ENCODE data around the gene KHDRBS1. TPM values are rescaled to one million over a fixed set of nuclear protein-coding genes. Genes with fewer than 3 reads are reported as not detected.
A peak's percentile ranks its signal among the peaks of the same experiment; 100 is the strongest.

The KHDRBS1 gene
- total RNA-seq (100 to 1,000 TPM; 210 TPM), polyA plus RNA-seq (117 TPM)

DNA sequence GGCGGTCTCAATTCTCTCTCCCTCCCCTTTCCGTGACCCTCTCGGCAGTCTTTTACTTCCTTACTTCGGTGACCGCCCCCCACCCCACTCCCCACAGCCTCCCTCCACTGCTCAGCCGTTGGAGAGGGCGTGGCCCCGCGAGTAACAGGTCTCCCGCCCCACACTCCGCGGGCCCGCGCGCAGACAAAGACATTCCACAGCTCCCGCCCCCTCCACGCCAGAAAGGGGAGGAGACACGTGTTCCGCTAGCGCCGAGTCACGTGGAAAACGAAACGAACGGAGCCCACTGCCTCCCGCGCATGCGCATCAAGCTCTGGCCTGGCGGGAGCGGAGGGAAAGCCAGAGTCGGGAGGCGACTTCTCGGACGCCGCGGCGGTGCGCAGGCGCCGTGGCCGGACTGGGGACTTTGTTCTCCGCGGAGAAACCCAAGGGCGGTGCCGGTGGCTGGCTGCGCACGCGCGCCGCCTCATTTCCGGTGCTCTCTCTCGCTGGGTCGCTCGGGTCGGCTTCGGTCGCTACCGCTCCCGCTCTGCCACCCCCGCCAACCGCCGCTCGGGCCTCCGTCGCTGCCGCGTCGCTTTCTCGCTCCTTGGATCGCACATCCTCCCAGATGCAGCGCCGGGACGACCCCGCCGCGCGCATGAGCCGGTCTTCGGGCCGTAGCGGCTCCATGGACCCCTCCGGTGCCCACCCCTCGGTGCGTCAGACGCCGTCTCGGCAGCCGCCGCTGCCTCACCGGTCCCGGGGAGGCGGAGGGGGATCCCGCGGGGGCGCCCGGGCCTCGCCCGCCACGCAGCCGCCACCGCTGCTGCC is at the start of gene KHDRBS1:
TSS of gene KHDRBS1 (plus strand) at position 483 of the 813 bp plus-strand sequence. CDS start at position 611, 128 bp downstream.
- Mint-ChIP-seq H3K4me1 (peaks cover 28 to 38% (median 37%) of the 10 kb centered on the region in 3 donors), H3K27ac (peak within 1 kb of the TSS; percentile 93 to 98 (median 96)), H3K36me3 (peaks cover 0 to 21% (median 0%) of the 10 kb centered on the region in 3 donors), H3K27me3 (peaks cover 0 to 7% of the 10 kb centered on the region in 2 donors), H3K9me3 (peaks cover 0 to 2% (median 0%) of the 10 kb centered on the region in 5 donors), H3K4me3 (peak within 1 kb of the TSS; percentile 91 to 97 (median 93))
- Histone ChIP-seq H3K4me3 (ENCODE audit: low read length) (peak within 1 kb of the TSS; percentile 66), H3K27me3 (ENCODE audit: insufficient read depth, low read length, poor library complexity, severe bottlenecking) (no peaks in the 10 kb centered on the region), H3K36me3 (ENCODE audit: insufficient read depth, low read length) (no peaks in the 10 kb centered on the region), H3K27ac (ENCODE audit: low read depth, low read length) (peak within 1 kb of the TSS; percentile 92), H3K4me1 (ENCODE audit: insufficient read depth, low read length) (peaks cover 26% of the 10 kb centered on the region), H3K9me3 (ENCODE audit: low read length) (no peaks in the 10 kb centered on the region)
- POLR2A ChIA-PET = interaction anchor here (0.6 to 1.7 kb wide), 13 partner anchors 10 to 637 kb away, joined by 3 to 16 read pairs (median 4); partner anchors contain the start of genes BSDC1, KPNA6, PEF1 and PTP4A2
- CTCF ChIA-PET = interaction anchor here (1.3 kb wide), 1 partner anchor 61 kb away, joined by 3 read pairs; no protein-coding TSS in a partner anchor
- peak; percentile 93 to 99 (median 98) for DNase-seq

GRCh38 chr1:31970873-31971272 is 42.8 kb upstream of the KHDRBS1 start:
- no peak overlapping the region for H3K4me3 Mint-ChIP-seq
- H3K27me3 Mint-ChIP-seq = no peaks in the 10 kb centered on the region
- Histone ChIP-seq H3K27me3 (ENCODE audit: insufficient read depth, low read length, poor library complexity, severe bottlenecking) (no peaks in the 10 kb centered on the region), H3K4me3 (ENCODE audit: low read length) (no peak overlapping the region), H3K9me3 (ENCODE audit: low read length) (no peaks in the 10 kb centered on the region), H3K36me3 (ENCODE audit: insufficient read depth, low read length) (no peaks in the 10 kb centered on the region), H3K4me1 (ENCODE audit: insufficient read depth, low read length) (no peaks in the 10 kb centered on the region), H3K27ac (ENCODE audit: low read depth, low read length) (no peak overlapping the region)
- no peaks in the 10 kb centered on the region for H3K4me1 Mint-ChIP-seq
- POLR2A ChIA-PET = no interaction called here
- CTCF ChIA-PET = interaction anchor here (0.7 to 1.2 kb wide), 4 partner anchors 23 to 182 kb away, joined by 3 to 4 read pairs (median 3); no protein-coding TSS in a partner anchor
- H3K27ac Mint-ChIP-seq = no peak overlapping the region
- H3K36me3 Mint-ChIP-seq = no peaks in the 10 kb centered on the region
- no peak for DNase-seq
- H3K9me3 Mint-ChIP-seq = no peaks in the 10 kb centered on the region

DNA sequence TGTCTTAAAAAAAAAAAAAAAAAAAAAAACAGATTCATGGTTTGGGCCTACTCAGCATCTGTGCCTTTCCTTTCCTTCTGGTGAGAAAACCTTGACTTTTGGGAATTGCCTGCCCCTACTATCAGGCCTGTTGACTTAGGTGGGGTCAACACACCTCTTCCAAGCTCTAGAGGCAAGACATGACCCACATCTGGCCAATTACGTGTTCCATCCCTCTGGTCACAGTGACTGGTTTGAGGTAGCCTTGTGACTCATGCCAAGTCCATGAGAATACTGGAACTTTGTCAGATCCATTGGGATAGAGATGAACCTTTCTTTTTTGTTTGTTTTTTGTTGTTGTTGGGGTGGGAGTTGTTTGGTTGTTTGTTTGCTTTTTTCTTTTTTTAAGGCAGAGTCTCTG is 37.3 kb upstream of the KHDRBS1 start:
- H3K4me1 Mint-ChIP-seq = peaks cover 16 to 19% (median 17%) of the 10 kb centered on the region in 3 donors
- Histone ChIP-seq H3K9me3 (ENCODE audit: low read length) (no peaks in the 10 kb centered on the region), H3K36me3 (ENCODE audit: insufficient read depth, low read length) (no peaks in the 10 kb centered on the region), H3K27ac (ENCODE audit: low read depth, low read length) (no peak overlapping the region), H3K4me1 (ENCODE audit: insufficient read depth, low read length) (peaks cover 9% of the 10 kb centered on the region), H3K4me3 (ENCODE audit: low read length) (no peak overlapping the region), H3K27me3 (ENCODE audit: insufficient read depth, low read length, poor library complexity, severe bottlenecking) (no peaks in the 10 kb centered on the region)
- H3K27me3 Mint-ChIP-seq = no peaks in the 10 kb centered on the region
- H3K36me3 Mint-ChIP-seq = no peaks in the 10 kb centered on the region
- no peak overlapping the region for H3K4me3 Mint-ChIP-seq
- ChIA-PET CTCF (interaction anchor here (1.6 to 1.9 kb wide), 2 partner anchors 12 to 36 kb away, joined by 3 to 5 read pairs; no protein-coding TSS in a partner anchor), POLR2A (no interaction called here)
- DNase-seq = no peak
- H3K9me3 Mint-ChIP-seq = no peaks in the 10 kb centered on the region
- H3K27ac Mint-ChIP-seq = peak overlapping the region in 2 of 8 donors; percentile 31 to 60

GRCh38 chr1:31977385-31978131 is 36.1 kb upstream of the KHDRBS1 start:
- H3K4me3 Mint-ChIP-seq = no peak overlapping the region
- no peaks in the 10 kb centered on the region for H3K27me3 Mint-ChIP-seq
- no peaks in the 10 kb centered on the region for H3K9me3 ChIP-seq (ENCODE audit: low read length)
- no peaks in the 10 kb centered on the region for H3K36me3 Mint-ChIP-seq
- H3K27ac Mint-ChIP-seq = peak overlapping the region in 3 of 8 donors; percentile 41 to 90 (median 72)
- peaks cover 18% of the 10 kb centered on the region for H3K4me1 ChIP-seq (ENCODE audit: insufficient read depth, low read length)
- no peaks in the 10 kb centered on the region for H3K27me3 ChIP-seq (ENCODE audit: insufficient read depth, low read length, poor library complexity, severe bottlenecking)
- H3K36me3 ChIP-seq (ENCODE audit: insufficient read depth, low read length) = no peaks in the 10 kb centered on the region
- no peak for DNase-seq
- ChIA-PET POLR2A (no interaction called here), CTCF (interaction anchor here (0.6 to 1.5 kb wide), 5 partner anchors 14 to 188 kb away, joined by 3 to 5 read pairs (median 3); partner anchors contain the start of gene PTP4A2)
- H3K4me3 ChIP-seq (ENCODE audit: low read length) = no peak overlapping the region
- no peaks in the 10 kb centered on the region for H3K9me3 Mint-ChIP-seq
- H3K4me1 Mint-ChIP-seq = peaks cover 27 to 31% (median 28%) of the 10 kb centered on the region in 3 donors
- no peak overlapping the region for H3K27ac ChIP-seq (ENCODE audit: low read depth, low read length)

DNA sequence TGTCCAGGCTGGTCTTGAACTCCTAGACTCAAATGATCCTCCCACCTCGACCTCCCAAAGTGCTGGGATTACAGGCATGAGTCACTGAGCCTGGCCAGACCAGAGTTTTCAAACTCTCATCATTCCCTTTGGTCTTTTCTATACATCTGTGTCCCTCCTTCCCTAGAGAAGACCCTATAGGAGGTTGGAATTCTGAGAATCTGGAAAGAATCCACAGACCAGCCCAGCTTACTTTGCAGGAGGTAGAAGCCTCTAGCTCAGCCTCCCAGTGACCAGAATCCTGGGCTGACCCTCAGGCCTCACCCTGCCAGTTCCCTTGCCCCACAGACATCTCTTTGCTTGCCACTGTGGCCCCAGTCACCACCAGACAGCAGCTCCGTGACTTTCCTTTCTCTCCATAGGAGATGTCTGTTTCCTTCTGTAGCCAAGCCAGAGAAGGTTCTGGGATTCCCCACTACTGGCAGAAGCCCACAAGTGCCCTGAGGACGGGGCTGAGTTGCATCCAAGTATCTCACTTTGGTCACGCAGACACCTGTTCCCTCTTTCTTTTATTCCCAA is 34.7 kb upstream of the KHDRBS1 start:
- no peaks in the 10 kb centered on the region for H3K27me3 Mint-ChIP-seq
- DNase-seq = no peak
- H3K9me3 Mint-ChIP-seq = no peaks in the 10 kb centered on the region
- no peaks in the 10 kb centered on the region for H3K36me3 ChIP-seq (ENCODE audit: insufficient read depth, low read length)
- no peak overlapping the region for H3K4me3 ChIP-seq (ENCODE audit: low read length)
- no peaks in the 10 kb centered on the region for H3K27me3 ChIP-seq (ENCODE audit: insufficient read depth, low read length, poor library complexity, severe bottlenecking)
- CTCF ChIA-PET = interaction anchor here (1.5 kb wide), 1 partner anchor 15 kb away, joined by 3 read pairs; no protein-coding TSS in a partner anchor
- H3K4me1 Mint-ChIP-seq = peaks cover 40 to 44% (median 41%) of the 10 kb centered on the region in 3 donors
- no peak overlapping the region for H3K27ac ChIP-seq (ENCODE audit: low read depth, low read length)
- POLR2A ChIA-PET = no interaction called here
- H3K27ac Mint-ChIP-seq = peak overlapping the region in 3 of 8 donors; percentile 46 to 82 (median 69)
- no peak overlapping the region for H3K4me3 Mint-ChIP-seq
- no peaks in the 10 kb centered on the region for H3K9me3 ChIP-seq (ENCODE audit: low read length)
- H3K4me1 ChIP-seq (ENCODE audit: insufficient read depth, low read length) = peaks cover 32% of the 10 kb centered on the region
- H3K36me3 Mint-ChIP-seq = no peaks in the 10 kb centered on the region

- POLR2A ChIA-PET = no interaction called here
These were observed 32.7 kb upstream of the KHDRBS1 start for GRCh38 chr1:31980835-31981455.

DNA sequence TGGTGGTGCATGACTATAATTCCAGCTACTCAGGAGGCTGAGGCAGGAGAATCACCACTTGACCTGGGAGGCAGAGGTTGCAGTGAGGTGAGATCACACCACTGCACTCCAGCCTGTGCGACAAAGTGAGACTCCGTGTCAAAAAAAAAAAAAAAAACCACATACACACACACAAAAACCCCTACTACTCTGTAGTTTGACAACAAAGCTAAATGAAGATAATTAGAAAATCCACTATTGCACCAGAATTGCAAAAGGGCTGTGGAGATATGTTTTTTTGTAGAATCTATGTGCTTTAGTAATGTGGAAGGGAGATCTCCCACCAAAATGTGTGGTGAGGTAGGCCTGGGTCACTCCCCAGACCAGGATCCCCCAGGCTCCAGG is 32.2 kb upstream of the KHDRBS1 start:
- CTCF ChIA-PET = interaction anchor here (1.0 to 1.2 kb wide), 2 partner anchors 24 to 38 kb away, joined by 3 read pairs; no protein-coding TSS in a partner anchor
- Histone ChIP-seq H3K4me3 (ENCODE audit: low read length) (peak overlapping the region; percentile 42), H3K36me3 (ENCODE audit: insufficient read depth, low read length) (no peaks in the 10 kb centered on the region), H3K27me3 (ENCODE audit: insufficient read depth, low read length, poor library complexity, severe bottlenecking) (no peaks in the 10 kb centered on the region), H3K9me3 (ENCODE audit: low read length) (no peaks in the 10 kb centered on the region), H3K27ac (ENCODE audit: low read depth, low read length) (no peak overlapping the region), H3K4me1 (ENCODE audit: insufficient read depth, low read length) (peaks cover 54% of the 10 kb centered on the region)
- Mint-ChIP-seq H3K9me3 (no peaks in the 10 kb centered on the region), H3K4me3 (peak overlapping the region; percentile 22 to 87 (median 75)), H3K27ac (peak overlapping the region; percentile 82 to 97 (median 86)), H3K27me3 (no peaks in the 10 kb centered on the region), H3K36me3 (no peaks in the 10 kb centered on the region), H3K4me1 (peaks cover 52 to 59% (median 57%) of the 10 kb centered on the region in 3 donors)
- peak in 2 of 5 donors; percentile 10 to 14 for DNase-seq
- POLR2A ChIA-PET = no interaction called here

More at GRCh38 chr1:31980835-31981455, 32.7 kb upstream of the KHDRBS1 start:
- peaks cover 52% of the 10 kb centered on the region for H3K4me1 ChIP-seq (ENCODE audit: insufficient read depth, low read length)
- H3K4me3 ChIP-seq (ENCODE audit: low read length) = no peak overlapping the region
- CTCF ChIA-PET = interaction anchor here (1.6 kb wide), 1 partner anchor 40 kb away, joined by 3 read pairs; no protein-coding TSS in a partner anchor
- Mint-ChIP-seq H3K27ac (peak overlapping the region; percentile 54 to 97 (median 84)), H3K9me3 (no peaks in the 10 kb centered on the region), H3K27me3 (no peaks in the 10 kb centered on the region), H3K4me3 (peak overlapping the region in 5 of 7 donors; percentile 22 to 87 (median 55)), H3K4me1 (peaks cover 52 to 59% (median 57%) of the 10 kb centered on the region in 3 donors), H3K36me3 (no peaks in the 10 kb centered on the region)
- H3K36me3 ChIP-seq (ENCODE audit: insufficient read depth, low read length) = no peaks in the 10 kb centered on the region
- H3K27ac ChIP-seq (ENCODE audit: low read depth, low read length) = no peak overlapping the region
- no peaks in the 10 kb centered on the region for H3K27me3 ChIP-seq (ENCODE audit: insufficient read depth, low read length, poor library complexity, severe bottlenecking)
- H3K9me3 ChIP-seq (ENCODE audit: low read length) = no peaks in the 10 kb centered on the region
- DNase-seq = no peak
